CD4-positive, alpha-beta T cell treated with Interleukin-10 for 1 hour (primary cell): ENCODE results near the gene ABCF1.

Experiments
- DNase-seq: peaks from one replicate; pipeline ENCODE4 v3.0.0-alpha.2; 2020

Gene ABCF1

DNA sequence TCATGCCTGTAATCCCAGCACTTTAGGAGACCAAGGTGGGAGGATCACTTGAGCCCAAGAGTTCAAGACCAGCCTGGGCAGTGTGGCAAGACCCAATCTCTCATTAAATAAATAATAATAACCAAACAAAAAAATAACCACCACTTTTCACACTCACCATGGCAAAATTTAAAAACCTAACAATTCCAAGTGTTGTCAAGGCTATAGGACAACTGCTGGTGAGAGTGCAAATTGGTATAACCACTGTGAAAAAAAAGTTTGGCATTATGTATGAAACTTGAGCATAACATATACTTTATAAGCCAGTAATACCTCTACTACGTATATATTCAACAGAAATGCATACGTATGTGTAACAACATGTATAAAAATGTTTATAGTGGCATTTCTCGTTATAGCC lies 10.3 kb upstream of the ABCF1 start:
- DNase-seq, result no peak

DNA sequence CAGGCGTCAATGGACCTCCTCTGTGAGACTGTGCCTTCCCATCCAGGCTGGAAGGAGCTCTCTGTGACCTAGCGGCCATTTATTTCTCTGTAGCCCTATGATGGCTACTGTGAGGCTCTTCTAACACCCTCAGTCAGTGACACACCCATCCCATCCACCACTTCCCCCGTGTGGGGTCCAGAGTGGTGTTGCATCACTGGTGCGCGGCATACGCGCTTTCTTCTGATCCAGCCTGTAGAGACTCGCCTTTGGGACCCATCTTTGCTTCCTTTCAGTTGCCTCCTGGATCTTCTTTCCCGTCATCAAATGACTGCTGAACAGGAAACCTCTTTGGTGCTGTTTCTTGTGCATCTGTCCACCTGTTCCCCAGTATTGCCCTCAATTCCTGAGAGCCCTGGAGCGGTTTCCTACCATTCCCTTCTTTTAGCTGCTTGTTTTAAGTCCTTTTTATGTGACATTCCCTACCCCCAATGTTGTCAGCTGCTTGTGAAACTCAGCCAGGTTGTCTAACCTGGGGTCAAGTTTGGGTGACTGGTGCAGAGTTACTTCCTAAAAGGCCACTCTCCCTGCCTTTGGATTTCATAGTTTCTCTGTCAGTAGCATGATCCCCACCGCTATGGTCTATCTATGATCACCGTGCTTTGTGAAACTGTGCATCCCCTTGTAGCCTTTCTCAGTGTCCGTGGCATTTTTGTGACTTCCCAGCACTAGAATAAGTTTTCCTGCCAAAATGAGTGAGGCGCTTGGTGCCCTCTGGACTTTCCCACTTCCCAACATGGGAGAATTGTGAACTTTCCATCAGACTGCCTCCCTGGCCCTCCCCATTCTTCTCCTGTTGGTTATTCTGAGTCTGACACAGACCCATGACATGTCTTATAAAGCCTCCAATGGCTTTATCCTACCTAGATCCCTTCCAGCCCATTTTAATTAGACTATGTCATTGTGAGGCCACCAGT lies 8.5 kb upstream of the ABCF1 start:
- DNase-seq, result no peak

DNA sequence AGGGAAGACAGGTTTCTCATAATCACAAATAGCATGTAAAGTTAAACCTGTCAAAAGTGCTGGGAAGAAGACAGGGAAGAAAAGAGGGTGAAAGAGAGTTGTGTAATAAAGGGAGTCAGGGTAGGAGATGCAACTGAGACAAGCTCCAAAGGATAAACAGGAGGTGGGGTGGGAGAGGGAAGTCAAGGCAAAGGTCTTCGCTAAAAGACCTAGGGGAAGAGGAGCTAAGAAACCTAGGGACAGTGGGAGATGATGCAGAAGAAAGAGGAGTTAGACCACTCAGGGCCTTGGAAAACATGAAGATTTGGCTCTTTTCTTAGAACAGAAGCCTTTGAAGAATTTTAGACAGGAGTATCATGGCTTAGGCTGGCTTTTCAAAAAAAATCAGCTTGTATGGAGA lies 7.1 kb upstream of the ABCF1 start:
- DNase-seq, result no peak

DNA sequence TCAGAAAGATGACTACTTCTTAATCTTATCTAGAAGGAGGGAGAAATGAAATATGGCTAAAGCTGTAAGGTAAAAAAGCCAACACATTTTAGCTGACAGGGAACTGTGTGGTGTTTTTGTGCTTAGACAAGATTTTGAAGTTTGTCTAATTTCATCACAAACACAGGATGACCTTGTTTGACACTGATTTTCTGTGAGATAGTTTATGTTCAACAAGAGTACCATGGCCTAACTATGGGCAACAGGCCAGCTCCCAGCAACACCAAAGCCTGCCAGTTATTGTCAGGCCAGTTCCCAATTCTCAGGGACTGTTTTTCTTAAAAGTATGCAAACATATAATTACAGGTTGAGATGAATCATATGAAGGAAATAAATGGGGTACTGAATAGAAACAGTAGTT lies 5.5 kb upstream of the ABCF1 start:
- DNase-seq, result no peak

DNA sequence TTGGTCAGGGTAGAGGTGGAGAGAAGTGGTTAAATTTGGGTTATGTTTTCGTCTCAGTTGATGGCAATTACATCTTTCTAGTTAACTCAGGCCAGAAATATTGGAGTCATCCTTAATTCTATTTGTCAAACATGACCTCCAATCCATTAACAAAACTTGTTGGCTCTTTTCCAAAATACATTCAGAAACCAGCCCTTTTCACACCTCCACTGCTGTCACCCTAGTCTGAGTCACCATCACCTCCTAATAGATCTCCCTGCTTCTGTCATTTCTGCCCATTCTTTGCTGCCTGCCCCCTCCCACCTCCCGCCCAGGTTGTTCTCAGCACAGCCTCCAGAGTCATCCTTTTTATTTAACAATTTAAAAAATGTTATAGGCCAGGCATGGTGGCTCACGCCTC lies 3.0 kb upstream of the ABCF1 start:
- peak; percentile 53 for DNase-seq

DNA sequence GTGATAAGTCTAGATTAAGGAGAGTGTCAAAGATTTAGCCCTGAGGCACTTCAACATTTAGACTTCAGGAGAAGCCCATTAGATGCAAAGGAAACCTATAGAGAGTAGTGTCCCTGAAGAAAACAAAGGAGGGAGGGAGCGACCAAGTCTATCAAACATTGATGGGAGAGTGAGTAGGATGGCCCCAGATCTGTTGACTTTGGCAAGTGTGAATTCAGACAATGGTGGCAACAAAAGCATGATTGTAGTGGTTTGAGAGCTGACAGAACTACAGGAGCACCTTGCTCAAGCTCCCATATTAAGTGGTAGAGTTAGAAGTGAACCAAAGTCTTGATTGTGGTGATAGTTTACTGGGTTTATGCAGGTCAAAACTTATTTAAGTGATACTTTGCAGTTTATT lies 979 bp upstream of the ABCF1 start:
- no peak for DNase-seq

DNA sequence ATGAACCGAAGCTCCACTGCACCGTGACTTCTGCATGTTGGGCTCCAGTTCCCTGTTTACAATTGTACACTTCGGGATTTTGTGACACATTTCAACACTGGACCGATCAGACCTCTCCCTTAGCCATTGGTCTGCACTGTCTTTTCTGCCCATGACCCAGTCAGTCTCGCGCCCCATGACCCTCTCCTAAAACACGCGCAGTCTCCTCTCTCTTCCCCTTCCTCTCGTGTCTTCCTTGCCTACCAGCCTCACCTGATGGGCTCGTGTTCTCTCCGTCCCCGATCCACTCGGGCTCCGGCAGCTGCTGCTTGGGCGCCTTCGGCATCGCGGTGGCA lies 535 bp upstream of the ABCF1 start:
- DNase-seq, result no peak

DNA sequence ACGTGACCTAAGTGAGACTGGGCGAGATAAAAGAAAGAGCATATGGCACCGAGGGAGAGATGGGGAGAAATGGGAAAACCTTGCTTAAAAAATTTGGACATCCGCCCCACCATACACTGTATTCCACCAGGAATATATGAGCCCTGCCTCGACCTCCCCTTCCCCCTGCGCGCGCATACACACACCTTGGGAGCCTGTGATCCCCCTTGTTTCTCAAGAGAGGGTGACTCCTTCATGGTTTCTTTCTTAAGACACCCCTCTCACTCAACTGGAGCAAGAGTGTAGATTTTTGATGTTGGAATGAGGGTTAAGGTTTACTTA lies 480 bp downstream of the ABCF1 start:
- no peak for DNase-seq

DNA sequence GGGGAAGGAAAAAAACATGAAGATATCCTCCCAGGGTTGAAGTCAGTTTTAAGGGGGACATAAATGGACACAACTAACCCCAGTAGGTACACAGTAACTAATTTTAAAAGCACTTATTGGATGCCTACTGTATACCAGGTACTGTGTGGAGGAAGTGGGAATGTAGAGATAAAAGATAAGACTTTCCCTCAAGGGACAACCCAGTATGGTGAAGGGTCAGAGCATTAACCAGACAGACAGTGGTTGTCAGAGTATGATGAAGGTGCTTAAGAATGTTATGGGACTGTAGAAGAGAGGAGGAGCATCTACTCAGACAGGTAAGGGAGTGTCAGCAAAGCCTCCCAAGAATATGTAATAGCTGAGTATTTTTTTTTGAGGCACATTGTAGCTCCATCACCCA lies 906 bp downstream of the ABCF1 start:
- no peak for DNase-seq

DNA sequence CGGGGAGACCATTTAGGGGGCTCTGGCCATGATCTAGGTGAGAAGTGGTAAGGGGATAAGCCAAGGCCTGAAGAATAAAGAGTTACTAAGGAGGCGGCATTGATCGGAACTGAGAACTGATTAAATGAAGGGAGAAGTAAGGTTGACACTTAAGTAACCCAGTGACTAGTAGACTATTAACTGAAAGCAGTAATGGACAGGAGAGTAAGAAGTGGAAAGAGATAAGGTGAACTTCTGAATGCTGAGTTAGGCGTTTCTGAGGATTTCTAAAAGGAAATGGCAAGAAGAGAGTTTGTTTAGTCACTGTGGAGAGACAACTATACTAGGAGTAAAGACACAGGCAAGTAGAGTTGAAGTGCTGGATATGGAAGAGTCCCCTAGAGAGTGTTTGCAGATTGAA lies 1.9 kb downstream of the ABCF1 start:
- no peak for DNase-seq

DNA sequence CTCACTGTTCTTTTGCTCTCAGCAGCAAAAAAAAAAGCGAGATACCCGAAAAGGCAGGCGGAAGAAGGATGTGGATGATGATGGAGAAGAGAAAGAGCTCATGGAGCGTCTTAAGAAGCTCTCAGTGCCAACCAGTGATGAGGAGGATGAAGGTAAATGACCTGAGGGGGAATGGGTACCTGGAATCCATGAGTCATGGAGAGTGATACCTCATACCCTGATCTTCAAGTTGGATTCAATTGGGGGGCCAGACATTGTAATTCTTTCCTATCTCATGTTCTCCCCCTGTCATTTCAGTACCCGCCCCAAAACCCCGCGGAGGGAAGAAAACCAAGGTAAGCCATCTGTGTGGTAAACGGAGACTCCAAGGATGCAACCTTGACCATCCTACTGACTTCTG lies 6.8 kb downstream of the ABCF1 start:
- no peak for DNase-seq

DNA sequence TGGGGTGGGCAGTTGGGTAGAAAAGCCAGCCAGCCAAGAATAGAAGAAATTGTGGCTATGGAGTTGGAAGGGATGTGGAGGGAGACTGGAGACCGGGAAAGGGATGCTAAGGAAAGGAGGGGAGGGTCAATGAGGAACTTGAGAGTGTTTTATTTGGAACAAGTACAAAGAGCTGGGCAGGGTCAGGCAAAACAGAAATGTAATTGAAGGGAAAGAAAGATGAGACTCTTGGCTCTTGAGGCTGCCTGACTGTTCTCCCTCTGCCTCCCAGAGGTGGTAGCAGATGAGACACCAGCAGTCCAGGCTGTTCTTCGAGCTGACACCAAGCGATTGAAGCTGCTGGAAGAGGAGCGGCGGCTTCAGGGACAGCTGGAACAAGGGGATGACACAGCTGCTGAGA lies 12.7 kb downstream of the ABCF1 start:
- no peak for DNase-seq

DNA sequence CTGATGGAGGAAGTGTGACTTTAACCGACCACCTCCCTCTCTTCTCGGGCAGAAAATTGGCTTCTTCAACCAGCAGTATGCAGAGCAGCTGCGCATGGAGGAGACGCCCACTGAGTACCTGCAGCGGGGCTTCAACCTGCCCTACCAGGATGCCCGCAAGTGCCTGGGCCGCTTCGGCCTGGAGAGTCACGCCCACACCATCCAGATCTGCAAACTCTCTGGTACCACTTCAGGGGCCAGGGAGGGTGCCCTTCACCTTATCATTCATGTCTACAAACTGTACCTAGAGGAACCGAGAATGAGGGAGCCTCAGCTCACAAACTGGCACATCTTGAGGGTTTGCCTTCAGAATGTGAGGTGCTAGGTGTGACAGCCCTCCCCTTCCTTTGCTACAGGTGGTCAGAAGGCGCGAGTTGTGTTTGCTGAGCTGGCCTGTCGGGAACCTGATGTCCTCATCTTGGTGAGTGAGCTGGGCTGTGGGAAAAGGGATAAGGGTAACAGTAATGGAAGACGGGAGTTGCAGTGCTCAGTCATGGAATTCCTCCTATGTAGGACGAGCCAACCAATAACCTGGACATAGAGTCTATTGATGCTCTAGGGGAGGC lies 18.6 kb downstream of the ABCF1 start:
- no peak for DNase-seq

DNA sequence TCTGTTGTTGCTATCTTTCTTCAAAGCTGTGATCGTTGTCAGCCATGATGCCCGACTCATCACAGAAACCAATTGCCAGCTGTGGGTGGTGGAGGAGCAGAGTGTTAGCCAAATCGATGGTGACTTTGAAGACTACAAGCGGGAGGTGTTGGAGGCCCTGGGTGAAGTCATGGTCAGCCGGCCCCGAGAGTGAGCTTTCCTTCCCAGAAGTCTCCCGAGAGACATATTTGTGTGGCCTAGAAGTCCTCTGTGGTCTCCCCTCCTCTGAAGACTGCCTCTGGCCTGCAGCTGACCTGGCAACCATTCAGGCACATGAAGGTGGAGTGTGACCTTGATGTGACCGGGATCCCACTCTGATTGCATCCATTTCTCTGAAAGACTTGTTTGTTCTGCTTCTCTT lies 19.3 kb downstream of the ABCF1 start:
- DNase-seq, result no peak

DNA sequence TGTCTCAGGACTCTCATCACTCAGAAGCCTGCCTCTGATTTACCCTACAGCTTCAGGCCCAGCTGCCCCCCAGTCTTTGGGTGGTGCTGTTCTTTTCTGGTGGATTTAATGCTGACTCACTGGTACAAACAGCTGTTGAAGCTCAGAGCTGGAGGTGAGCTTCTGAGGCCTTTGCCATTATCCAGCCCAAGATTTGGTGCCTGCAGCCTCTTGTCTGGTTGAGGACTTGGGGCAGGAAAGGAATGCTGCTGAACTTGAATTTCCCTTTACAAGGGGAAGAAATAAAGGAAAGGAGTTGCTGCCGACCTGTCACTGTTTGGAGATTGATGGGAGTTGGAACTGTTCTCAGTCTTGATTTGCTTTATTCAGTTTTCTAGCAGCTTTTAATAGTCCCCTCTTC lies 19.8 kb downstream of the ABCF1 start:
- no peak for DNase-seq

DNA sequence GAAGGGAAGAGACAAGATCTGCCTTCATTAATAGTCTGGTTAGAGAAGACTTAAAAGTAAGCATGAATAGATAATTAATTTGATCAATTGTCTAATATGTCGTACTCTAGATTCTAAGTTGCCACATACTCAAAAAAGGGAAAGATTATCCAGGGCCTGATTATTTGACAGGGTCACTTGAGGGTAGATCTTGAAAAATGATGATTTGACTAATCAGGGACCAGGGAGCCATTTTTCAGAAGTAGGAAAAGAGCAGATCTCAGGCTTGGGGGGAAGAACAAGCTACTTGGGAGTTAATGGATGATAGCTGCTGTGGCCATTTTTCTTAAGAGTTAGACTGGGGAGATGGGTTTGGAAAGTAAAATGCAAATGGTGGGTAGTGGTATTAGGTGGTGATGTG lies 21.0 kb downstream of the ABCF1 start:
- no peak for DNase-seq

DNA sequence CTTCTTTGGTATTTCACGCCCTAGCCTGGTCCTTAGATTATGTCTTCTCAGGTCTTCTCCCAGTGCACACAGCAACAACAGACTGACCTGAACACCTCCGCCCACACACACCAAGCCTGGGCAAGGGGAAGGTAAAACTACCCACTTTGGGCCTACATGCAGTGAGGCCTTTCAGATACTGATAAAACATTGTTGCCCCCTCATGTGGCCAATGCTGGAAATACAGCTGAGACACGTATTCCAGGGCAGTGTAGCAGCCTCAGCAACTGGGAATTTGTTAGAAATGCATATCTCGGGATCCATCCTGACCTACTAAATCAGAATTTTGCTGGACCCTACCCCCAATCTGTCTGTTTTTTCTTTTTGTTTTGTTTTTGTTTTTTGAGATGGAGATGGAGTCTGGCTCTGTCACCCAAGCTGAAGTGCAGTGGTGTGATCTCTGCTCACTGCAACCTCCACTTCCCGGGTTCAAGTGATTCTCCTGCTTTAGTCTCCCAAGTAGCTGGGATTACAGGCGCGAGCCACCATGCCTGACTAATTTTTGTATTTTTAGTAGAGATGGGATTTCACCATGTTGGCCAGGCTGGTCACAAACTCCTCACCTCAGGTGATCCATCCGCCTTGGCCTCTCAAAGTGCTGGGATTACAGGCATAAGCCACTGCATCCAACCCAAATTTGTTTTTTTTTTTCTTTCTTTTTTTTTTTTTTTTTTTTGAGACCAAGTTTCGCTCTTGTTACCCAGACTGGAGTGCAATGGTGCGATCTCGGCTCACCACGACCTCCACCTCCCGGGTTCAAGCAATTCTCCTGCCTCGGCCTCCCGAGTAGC lies 26.3 kb downstream of the ABCF1 start:
- DNase-seq, result peak; percentile 87

DNA sequence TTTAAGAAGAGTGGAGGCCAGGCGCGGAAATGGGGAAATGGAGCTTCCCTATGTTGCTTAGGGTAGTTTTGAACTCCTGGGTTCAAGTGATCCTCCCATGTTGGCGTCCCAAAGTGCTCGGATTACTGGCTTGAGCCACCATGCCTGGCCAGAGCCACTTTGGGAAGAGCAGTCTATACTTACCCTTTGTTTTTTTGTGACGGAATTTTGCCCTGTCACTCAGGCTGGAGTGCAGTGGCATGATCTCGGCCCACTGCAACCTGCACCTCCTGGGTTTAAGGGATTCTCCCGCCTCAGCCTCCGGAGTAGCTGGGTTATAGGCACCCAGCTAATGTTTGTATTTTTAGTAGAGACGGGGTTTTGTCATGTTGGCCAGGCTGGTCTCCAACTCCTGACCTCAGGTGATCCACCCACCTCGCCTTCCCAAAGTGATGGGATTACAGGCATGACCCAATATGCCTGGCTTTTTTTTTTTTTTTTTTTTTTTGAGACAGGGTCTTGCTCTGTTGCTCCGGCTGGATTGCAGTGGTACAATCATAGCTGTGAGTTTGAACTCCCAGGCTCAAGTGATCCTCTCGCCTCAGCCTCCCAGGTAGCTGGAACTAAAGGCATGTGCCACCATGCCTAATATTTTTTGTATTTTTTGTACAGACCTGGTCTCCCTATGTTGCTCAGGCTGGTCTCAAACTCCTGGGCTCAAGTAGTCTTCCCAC lies 27.8 kb downstream of the ABCF1 start:
- DNase-seq, result no peak

DNA sequence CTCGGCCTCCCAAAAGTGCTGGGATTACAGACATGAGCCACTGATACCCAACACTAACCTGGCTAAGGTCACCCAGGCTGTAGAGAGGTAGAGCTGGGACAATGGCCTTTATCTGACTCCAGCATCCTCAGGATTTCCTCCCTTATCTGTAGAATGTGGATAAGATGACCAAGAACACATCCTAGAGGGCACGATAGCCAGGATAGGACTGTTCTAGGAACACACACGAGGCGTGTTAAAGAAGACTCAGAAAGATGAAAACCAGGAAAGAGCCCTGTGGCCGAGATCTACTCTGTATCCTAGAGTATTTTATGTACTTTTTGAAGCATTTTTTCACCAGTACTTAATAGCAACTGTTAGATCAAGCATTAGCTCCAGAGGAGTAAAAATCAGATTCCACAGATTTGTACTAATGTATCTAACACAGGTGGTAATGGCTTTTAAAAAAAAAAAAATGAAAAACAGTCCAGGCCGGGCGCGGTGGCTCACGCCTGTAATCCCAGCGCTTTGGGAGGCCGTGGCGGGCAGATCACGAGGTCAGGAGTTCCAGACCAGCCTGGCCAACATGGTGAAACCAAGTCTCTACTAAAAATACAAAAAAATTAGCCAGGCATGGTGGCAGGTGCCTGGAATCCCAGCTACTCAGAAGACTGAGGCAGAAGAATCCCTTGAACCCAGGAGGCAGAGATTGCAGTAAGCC lies 28.5 kb downstream of the ABCF1 start:
- DNase-seq, result no peak

DNA sequence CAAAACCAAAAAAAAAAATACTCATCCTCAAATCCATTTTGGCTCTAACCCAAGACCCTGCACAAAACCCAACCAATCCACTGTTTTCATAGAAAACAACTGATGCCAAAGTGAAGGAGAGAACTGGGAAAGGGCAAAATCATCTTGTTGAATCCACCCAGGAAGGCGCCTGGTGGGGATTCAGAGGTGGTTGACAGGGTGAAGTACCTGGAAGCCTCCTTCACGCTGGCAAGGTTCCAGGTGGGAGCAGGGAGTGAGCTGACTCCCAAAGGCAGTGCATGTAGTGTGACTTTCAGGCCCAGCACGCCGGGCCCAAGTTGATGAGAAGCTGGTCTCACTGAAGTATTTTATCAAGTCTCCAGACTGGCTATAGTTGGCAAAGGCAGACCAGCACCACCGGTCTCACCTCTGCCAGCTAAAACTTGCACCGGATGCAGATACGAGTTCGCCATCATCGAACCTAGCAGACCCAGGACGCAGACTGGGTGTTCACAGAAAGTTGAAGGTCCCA lies 29.3 kb downstream of the ABCF1 start:
- DNase-seq, result no peak

DNA sequence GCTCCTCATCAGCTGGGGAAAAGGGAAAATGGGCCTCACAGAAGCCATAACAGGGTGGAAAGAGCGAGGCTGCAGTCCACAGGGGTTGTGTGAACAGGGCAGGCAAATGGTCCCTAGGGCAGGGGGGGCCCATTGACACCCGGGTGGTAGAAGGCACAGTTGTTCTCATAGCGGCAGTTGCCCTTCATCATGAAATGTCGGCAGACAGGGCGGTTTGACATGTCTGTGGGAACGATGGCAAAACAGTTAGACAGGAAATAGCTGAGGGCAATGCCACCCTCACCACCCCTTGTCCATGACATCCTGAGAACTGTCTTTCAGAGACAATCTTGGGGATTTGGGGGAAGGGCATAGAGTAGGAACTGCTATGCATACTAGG lies 30.2 kb downstream of the ABCF1 start:
- DNase-seq, result peak; percentile 41

DNA sequence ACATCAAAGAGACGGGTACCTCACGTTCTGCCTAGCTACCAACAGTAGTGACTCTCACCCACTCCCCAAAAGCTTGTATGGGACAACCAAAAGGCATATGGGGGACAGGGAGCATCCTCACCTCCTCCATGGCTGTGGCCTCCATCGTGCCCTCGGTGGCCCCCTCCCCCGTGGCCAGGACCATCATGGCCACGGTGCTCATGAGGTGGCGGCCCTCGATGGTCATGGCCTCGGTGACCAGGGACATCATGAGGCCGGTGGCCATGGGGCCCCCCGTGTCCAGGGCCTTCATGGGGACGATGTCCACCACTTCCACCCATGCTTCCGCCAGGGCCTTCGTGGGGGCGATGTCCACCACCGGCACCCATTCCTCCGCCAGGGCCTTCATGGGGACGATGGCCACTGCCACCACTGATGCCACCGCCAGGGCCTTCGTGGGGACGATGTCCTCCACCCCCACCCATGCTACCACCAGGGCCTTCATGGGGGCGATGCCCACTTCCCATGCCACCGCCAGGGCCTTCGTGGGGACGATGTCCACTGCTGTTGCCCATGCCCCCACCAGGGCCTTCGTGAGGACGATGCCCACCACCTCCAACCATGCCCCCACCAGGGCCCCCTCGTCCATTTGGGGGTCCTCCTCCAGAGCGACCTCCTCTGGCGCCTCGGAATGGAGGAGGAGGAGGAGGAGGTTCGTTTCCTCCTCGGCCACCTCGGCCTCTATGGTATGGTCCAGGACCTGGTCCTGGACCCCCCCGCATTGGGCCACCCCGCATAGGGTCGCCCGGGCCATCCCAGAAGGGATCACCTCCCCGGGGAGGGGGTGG lies 30.8 kb downstream of the ABCF1 start:
- no peak for DNase-seq
